ENCODE results near the gene ZBTB7C. TPM values are rescaled to one million over a fixed set of nuclear protein-coding genes. Genes with fewer than 3 reads are reported as not detected.

Gene ZBTB7C
- polyA plus RNA-seq, 4 donors: 0.54 to 4.1 (median 1.5) TPM

- Histone ChIP-seq H3K4me1 (ENCODE audit: control insufficient read depth in 3 of 3, insufficient read depth in 2 of 3, low read depth in 1 of 3, low read length in 2 of 3) (no peaks in the 10 kb centered on the region), H3K4me3 (ENCODE audit: low read depth in 1 of 3, low read length in 3 of 3) (no peak overlapping the region), H3K36me3 (ENCODE audit: control insufficient read depth in 3 of 3, insufficient read depth in 2 of 3, low read depth in 1 of 3, low read length in 3 of 3) (no peaks in the 10 kb centered on the region), H3K9me3 (ENCODE audit: control insufficient read depth in 2 of 2, insufficient read depth in 1 of 2, low read depth in 1 of 2, low read length in 1 of 2) (no peaks in the 10 kb centered on the region), H3K27ac (ENCODE audit: low read depth in 1 of 3, low read length in 2 of 3) (no peak overlapping the region), H3K27me3 (ENCODE audit: control insufficient read depth in 3 of 3, insufficient read depth in 3 of 3, low read length in 3 of 3) (peaks cover 0 to 2% (median 0%) of the 10 kb centered on the region in 3 donors)
- DNase-seq (no peak), FAIRE-seq (no peak)
- WGBS, 3 donors: 68 to 76% (median 72%) methylated on average over 7 of the region's 7 CpGs
Measured at GRCh38 chr18:48374423-48375149, 34.6 kb downstream of the ZBTB7C start.

- Histone ChIP-seq H3K36me3 (ENCODE audit: control insufficient read depth in 3 of 3, insufficient read depth in 2 of 3, low read depth in 1 of 3, low read length in 3 of 3) (no peaks in the 10 kb centered on the region), H3K4me3 (ENCODE audit: low read depth in 1 of 3, low read length in 3 of 3) (no peak overlapping the region), H3K4me1 (ENCODE audit: control insufficient read depth in 3 of 3, insufficient read depth in 2 of 3, low read depth in 1 of 3, low read length in 2 of 3) (no peaks in the 10 kb centered on the region), H3K27me3 (ENCODE audit: control insufficient read depth in 3 of 3, insufficient read depth in 3 of 3, low read length in 3 of 3) (peaks cover 0 to 2% (median 0%) of the 10 kb centered on the region in 3 donors), H3K9me3 (ENCODE audit: control insufficient read depth in 2 of 2, insufficient read depth in 1 of 2, low read depth in 1 of 2, low read length in 1 of 2) (no peaks in the 10 kb centered on the region), H3K27ac (ENCODE audit: low read depth in 1 of 3, low read length in 2 of 3) (no peak overlapping the region)
- FAIRE-seq (no peak), DNase-seq (no peak)
- WGBS, 3 donors: 90 to 94% (median 91%) methylated on average over 7 of the region's 7 CpGs
Measured at GRCh38 chr18:48371854-48372602, 37.2 kb downstream of the ZBTB7C start.

GRCh38 chr18:48367557-48367956, 41.6 kb downstream of the ZBTB7C start:
- no peak overlapping the region for H3K27ac ChIP-seq (ENCODE audit: low read depth in 1 of 3, low read length in 2 of 3)
- no peaks in the 10 kb centered on the region for H3K36me3 ChIP-seq (ENCODE audit: control insufficient read depth in 3 of 3, insufficient read depth in 2 of 3, low read depth in 1 of 3, low read length in 3 of 3)
- 74 to 86% (median 76%) methylated on average over 4 of the region's 4 CpGs for WGBS, 3 donors
- FAIRE-seq (no peak), DNase-seq (no peak)
- no peak overlapping the region for H3K4me3 ChIP-seq (ENCODE audit: low read depth in 1 of 3, low read length in 3 of 3)
- H3K27me3 ChIP-seq (ENCODE audit: control insufficient read depth in 3 of 3, insufficient read depth in 3 of 3, low read length in 3 of 3): peaks cover 0 to 2% (median 0%) of the 10 kb centered on the region in 3 donors
- peaks cover 0 to 8% of the 10 kb centered on the region in 2 donors for H3K9me3 ChIP-seq (ENCODE audit: control insufficient read depth in 2 of 2, insufficient read depth in 1 of 2, low read depth in 1 of 2, low read length in 1 of 2)
- no peaks in the 10 kb centered on the region for H3K4me1 ChIP-seq (ENCODE audit: control insufficient read depth in 3 of 3, insufficient read depth in 2 of 3, low read depth in 1 of 3, low read length in 2 of 3)

GRCh38 chr18:48365965-48366364, 43.2 kb downstream of the ZBTB7C start:
- DNase-seq (no peak), FAIRE-seq (no peak)
- Histone ChIP-seq H3K27ac (ENCODE audit: low read depth in 1 of 3, low read length in 2 of 3) (no peak overlapping the region), H3K4me3 (ENCODE audit: low read depth in 1 of 3, low read length in 3 of 3) (no peak overlapping the region), H3K36me3 (ENCODE audit: control insufficient read depth in 3 of 3, insufficient read depth in 2 of 3, low read depth in 1 of 3, low read length in 3 of 3) (no peaks in the 10 kb centered on the region), H3K27me3 (ENCODE audit: control insufficient read depth in 3 of 3, insufficient read depth in 3 of 3, low read length in 3 of 3) (peaks cover 0 to 2% (median 0%) of the 10 kb centered on the region in 3 donors), H3K9me3 (ENCODE audit: control insufficient read depth in 2 of 2, insufficient read depth in 1 of 2, low read depth in 1 of 2, low read length in 1 of 2) (peaks cover 0 to 8% of the 10 kb centered on the region in 2 donors), H3K4me1 (ENCODE audit: control insufficient read depth in 3 of 3, insufficient read depth in 2 of 3, low read depth in 1 of 3, low read length in 2 of 3) (no peaks in the 10 kb centered on the region)

- Histone ChIP-seq H3K4me3 (ENCODE audit: low read depth in 1 of 3, low read length in 3 of 3) (no peak overlapping the region), H3K27ac (ENCODE audit: low read depth in 1 of 3, low read length in 2 of 3) (no peak overlapping the region), H3K9me3 (ENCODE audit: control insufficient read depth in 2 of 2, insufficient read depth in 1 of 2, low read depth in 1 of 2, low read length in 1 of 2) (peaks cover 0 to 8% of the 10 kb centered on the region in 2 donors), H3K4me1 (ENCODE audit: control insufficient read depth in 3 of 3, insufficient read depth in 2 of 3, low read depth in 1 of 3, low read length in 2 of 3) (no peaks in the 10 kb centered on the region), H3K36me3 (ENCODE audit: control insufficient read depth in 3 of 3, insufficient read depth in 2 of 3, low read depth in 1 of 3, low read length in 3 of 3) (no peaks in the 10 kb centered on the region), H3K27me3 (ENCODE audit: control insufficient read depth in 3 of 3, insufficient read depth in 3 of 3, low read length in 3 of 3) (peaks cover 0 to 2% (median 0%) of the 10 kb centered on the region in 3 donors)
- FAIRE-seq (no peak), DNase-seq (no peak)
- WGBS, 3 donors: 89 to 91% (median 90%) methylated on average over 5 of the region's 5 CpGs
Measured at GRCh38 chr18:48364146-48364545, 45.0 kb downstream of the ZBTB7C start.

GRCh38 chr18:48363175-48363574, 46.0 kb downstream of the ZBTB7C start:
- peaks cover 0 to 8% of the 10 kb centered on the region in 2 donors for H3K9me3 ChIP-seq (ENCODE audit: control insufficient read depth in 2 of 2, insufficient read depth in 1 of 2, low read depth in 1 of 2, low read length in 1 of 2)
- FAIRE-seq: no peak
- H3K36me3 ChIP-seq (ENCODE audit: control insufficient read depth in 3 of 3, insufficient read depth in 2 of 3, low read depth in 1 of 3, low read length in 3 of 3): no peaks in the 10 kb centered on the region
- H3K4me3 ChIP-seq (ENCODE audit: low read depth in 1 of 3, low read length in 3 of 3): no peak overlapping the region
- WGBS, 3 donors: 50 to 79% (median 76%) methylated on average over 3 of the region's 3 CpGs
- no peak for DNase-seq
- no peak overlapping the region for H3K27ac ChIP-seq (ENCODE audit: low read depth in 1 of 3, low read length in 2 of 3)
- H3K4me1 ChIP-seq (ENCODE audit: control insufficient read depth in 3 of 3, insufficient read depth in 2 of 3, low read depth in 1 of 3, low read length in 2 of 3): no peaks in the 10 kb centered on the region
- peaks cover 0 to 2% (median 0%) of the 10 kb centered on the region in 3 donors for H3K27me3 ChIP-seq (ENCODE audit: control insufficient read depth in 3 of 3, insufficient read depth in 3 of 3, low read length in 3 of 3)

- H3K36me3 ChIP-seq (ENCODE audit: control insufficient read depth in 3 of 3, insufficient read depth in 2 of 3, low read depth in 1 of 3, low read length in 3 of 3): no peaks in the 10 kb centered on the region
- no peak overlapping the region for H3K4me3 ChIP-seq (ENCODE audit: low read depth in 1 of 3, low read length in 3 of 3)
- 79 to 88% (median 82%) methylated on average over 4 of the region's 4 CpGs for WGBS, 3 donors
- H3K9me3 ChIP-seq (ENCODE audit: control insufficient read depth in 2 of 2, insufficient read depth in 1 of 2, low read depth in 1 of 2, low read length in 1 of 2): peaks cover 0 to 8% of the 10 kb centered on the region in 2 donors
- DNase-seq (no peak), FAIRE-seq (no peak)
- peaks cover 0 to 2% (median 0%) of the 10 kb centered on the region in 3 donors for H3K27me3 ChIP-seq (ENCODE audit: control insufficient read depth in 3 of 3, insufficient read depth in 3 of 3, low read length in 3 of 3)
- no peak overlapping the region for H3K27ac ChIP-seq (ENCODE audit: low read depth in 1 of 3, low read length in 2 of 3)
- peaks cover 0 to 6% (median 0%) of the 10 kb centered on the region in 3 donors for H3K4me1 ChIP-seq (ENCODE audit: control insufficient read depth in 3 of 3, insufficient read depth in 2 of 3, low read depth in 1 of 3, low read length in 2 of 3)
Measured at GRCh38 chr18:48361801-48362200, 47.4 kb downstream of the ZBTB7C start.

GRCh38 chr18:48360376-48361021, 48.7 kb downstream of the ZBTB7C start:
- FAIRE-seq (no peak), DNase-seq (no peak)
- Histone ChIP-seq H3K27ac (ENCODE audit: low read depth in 1 of 3, low read length in 2 of 3) (no peak overlapping the region), H3K36me3 (ENCODE audit: control insufficient read depth in 3 of 3, insufficient read depth in 2 of 3, low read depth in 1 of 3, low read length in 3 of 3) (no peaks in the 10 kb centered on the region), H3K4me3 (ENCODE audit: low read depth in 1 of 3, low read length in 3 of 3) (no peak overlapping the region), H3K4me1 (ENCODE audit: control insufficient read depth in 3 of 3, insufficient read depth in 2 of 3, low read depth in 1 of 3, low read length in 2 of 3) (peaks cover 0 to 7% (median 0%) of the 10 kb centered on the region in 3 donors), H3K9me3 (ENCODE audit: control insufficient read depth in 2 of 2, insufficient read depth in 1 of 2, low read depth in 1 of 2, low read length in 1 of 2) (peaks cover 0 to 3% of the 10 kb centered on the region in 2 donors), H3K27me3 (ENCODE audit: control insufficient read depth in 3 of 3, insufficient read depth in 3 of 3, low read length in 3 of 3) (no peaks in the 10 kb centered on the region)
- WGBS, 3 donors: 83 to 85% (median 84%) methylated on average over 9 of the region's 9 CpGs

Measured in small intestine (tissue), 7 donors.